WI38 (cell line): ENCODE data around the gene NGFR.
"Not testable (repeated sequence)": the region's sequence is repeated elsewhere in the genome, so short reads cannot be mapped to it uniquely, and the experiment has no call there.

Experiments
- H3K4me3 ChIP-seq: 2 replicates; pipeline ENCODE4 v1.5.1; 2011; ENCODE audit warnings: low read depth, mild to moderate bottlenecking, control low read depth, low read length
- TF ChIP-seq, protein P1 (sequence below): IDR thresholded peaks from 2 replicates; pipeline ENCODE4 v1.5.1; 2012; ENCODE audit warnings: low read depth, mild to moderate bottlenecking, control low read depth, low read length

The NGFR gene

DNA sequence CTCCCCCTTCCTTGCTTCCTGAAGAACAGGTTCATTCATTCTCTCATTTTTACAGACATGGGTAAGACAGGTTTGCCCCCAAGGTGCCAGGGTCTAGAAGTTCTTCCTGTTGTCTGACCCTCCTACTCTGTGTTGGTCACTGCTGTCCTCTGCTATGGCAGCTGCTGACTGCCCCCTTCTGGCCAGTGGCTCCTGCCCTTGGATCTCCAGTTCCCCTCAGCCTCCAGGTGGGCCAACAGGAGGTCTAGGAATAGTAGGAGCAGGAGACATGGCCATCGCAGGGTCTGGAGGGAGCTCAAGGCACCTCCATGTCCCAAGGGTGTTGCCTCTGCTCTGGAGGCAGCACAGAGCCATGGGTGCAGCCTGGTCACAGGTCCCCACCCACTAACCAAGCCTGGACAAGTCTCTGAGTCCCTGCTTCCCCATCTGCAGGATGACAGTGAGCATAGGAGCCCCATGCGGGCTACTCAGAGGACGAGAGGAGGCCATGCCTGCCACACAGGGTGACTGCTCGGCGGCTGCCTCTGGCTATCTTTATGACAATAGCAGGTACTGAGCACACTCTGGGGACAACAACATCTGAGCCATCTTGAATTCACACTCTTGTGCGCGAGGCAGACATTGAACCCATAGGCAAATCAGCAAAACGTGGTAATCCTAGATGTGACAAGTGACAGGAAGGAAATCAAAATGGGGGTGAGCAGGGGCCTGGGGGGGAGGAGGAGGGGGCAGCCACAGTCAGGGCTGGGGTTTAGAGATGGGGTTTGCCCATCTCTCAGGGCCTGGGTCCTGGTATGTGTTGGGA is 53.6 kb downstream of the NGFR start:
- TF ChIP-seq, protein P1, sequence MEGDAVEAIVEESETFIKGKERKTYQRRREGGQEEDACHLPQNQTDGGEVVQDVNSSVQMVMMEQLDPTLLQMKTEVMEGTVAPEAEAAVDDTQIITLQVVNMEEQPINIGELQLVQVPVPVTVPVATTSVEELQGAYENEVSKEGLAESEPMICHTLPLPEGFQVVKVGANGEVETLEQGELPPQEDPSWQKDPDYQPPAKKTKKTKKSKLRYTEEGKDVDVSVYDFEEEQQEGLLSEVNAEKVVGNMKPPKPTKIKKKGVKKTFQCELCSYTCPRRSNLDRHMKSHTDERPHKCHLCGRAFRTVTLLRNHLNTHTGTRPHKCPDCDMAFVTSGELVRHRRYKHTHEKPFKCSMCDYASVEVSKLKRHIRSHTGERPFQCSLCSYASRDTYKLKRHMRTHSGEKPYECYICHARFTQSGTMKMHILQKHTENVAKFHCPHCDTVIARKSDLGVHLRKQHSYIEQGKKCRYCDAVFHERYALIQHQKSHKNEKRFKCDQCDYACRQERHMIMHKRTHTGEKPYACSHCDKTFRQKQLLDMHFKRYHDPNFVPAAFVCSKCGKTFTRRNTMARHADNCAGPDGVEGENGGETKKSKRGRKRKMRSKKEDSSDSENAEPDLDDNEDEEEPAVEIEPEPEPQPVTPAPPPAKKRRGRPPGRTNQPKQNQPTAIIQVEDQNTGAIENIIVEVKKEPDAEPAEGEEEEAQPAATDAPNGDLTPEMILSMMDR: peak; percentile 48
- no peak overlapping the region for H3K4me3 ChIP-seq

DNA sequence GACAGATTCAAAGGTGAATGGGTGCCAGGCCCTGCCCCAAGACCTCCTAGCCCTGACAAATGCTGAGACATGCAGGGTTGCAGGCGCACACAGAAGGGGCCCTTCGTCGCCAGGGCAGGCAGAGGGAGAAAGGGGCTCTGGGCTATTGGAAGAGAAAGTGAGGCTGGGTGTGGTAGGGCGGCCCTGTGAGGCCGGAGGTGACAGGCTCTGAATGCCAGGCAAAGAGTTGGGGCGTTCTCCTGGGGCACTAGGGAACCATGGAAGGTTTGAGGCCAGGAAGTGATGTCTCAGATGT is 54.2 kb downstream of the NGFR start:
- TF ChIP-seq, protein P1: no peak
- H3K4me3 ChIP-seq: no peak overlapping the region

DNA sequence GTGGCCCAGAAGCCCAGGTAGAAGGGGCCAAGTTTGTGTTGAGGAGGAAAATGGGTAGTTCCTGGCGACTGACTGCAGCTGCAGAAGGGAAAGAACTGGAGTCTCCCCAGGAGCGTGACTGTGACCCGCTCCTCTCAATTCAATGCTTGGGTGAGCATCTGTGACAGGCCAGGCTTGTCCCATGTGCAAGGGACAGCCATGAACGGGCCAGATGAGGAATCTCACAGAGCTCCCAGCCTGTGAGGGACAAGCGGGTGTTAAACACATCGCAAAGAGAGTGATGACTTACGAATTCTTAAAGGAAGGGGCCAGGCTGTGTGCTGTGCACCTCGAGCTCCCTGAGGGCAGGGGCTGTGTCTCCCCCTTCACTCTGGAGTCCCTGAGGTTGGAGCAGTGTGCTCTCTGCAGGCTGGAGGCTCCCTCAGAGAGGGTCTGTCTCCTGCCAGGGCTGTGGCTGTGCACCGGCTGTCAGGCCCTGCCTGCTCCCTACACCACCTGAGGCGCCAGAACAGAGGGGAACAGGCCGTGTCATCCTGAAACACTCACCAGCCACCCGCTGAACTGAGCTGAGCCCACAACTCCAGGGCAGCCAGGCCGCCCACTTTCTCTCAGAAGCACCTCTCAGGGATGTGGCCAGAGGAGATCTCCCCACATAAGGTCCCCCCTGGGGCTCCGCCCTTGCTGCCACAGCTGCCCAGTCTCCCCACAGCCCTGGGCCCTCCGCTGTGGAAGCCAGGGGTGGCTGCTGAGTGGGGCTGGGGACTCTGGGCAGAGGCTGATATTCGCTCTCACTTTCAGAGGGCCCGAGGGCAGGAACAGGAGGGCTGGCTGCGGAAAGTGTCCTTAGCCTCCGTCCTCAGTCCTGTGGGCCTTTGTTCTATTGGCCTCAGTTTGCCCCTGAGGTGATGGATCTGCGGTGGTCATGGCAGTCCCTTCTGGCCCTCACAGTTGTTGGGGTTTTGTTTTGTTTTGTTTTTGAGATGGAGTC is 54.9 kb downstream of the NGFR start:
- H3K4me3 ChIP-seq: no peak overlapping the region
- TF ChIP-seq, protein P1: no peak

DNA sequence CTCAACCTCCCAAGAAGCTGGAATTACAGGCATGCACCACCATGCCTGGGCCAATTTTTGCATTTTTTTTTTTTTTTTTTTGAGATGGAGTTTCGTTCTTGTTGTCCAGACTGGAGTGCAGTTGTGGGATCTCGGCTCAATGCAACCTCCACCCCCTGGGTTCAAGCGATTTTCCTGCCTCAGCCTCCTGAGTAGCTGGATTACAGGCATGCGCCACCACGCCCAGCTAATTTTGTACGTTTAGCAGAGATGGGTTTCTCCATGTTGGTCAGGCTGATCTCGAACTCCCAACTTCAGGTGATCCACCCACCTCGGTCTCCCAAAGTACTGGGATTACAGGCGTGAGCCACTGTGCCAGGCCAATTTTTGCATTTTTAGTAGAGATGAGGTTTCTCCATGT is 55.7 kb downstream of the NGFR start:
- not testable (repeated sequence) for H3K4me3 ChIP-seq

DNA sequence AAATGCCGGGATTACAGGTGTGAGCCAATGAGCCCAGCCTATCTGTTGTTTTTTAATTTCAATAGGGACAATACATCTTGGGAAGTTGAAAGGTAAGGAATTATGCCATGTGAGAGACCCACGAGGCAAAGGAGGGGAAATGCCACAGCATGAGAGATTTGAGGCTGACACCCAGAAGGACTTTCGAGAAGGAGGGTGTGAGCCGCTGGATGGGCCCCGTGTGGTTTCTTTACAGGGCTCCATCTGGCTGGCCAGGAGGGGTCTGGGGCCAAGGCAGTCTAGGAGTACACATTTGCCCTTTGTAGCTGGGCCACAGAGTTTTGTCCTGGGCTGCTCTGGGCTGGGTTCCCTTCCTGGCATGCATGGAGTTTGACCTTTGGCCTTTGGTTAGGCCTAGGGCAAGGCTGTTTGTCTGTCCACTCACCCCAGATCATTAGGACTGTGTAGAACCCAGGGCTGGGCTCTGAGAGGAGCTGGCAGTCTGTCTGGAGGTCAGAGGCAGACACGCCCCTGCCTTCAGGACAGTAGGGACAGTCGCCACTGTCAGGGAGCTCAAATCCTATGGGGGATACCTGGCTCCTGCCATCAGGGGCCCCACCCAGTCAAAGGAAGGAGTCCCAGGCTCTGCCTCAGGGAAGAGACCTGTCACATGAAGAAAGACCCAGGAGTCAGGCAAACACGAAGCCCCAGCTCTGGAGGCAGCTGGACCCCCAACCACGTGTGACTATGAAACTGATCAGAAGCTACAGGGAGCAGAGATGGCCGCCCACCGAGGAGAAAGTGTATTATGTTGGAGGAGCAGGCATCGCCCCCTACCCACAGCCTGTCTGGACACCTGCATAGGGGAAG is 56.4 kb downstream of the NGFR start:
- TF ChIP-seq, protein P1: no peak
- H3K4me3 ChIP-seq: no peak overlapping the region

DNA sequence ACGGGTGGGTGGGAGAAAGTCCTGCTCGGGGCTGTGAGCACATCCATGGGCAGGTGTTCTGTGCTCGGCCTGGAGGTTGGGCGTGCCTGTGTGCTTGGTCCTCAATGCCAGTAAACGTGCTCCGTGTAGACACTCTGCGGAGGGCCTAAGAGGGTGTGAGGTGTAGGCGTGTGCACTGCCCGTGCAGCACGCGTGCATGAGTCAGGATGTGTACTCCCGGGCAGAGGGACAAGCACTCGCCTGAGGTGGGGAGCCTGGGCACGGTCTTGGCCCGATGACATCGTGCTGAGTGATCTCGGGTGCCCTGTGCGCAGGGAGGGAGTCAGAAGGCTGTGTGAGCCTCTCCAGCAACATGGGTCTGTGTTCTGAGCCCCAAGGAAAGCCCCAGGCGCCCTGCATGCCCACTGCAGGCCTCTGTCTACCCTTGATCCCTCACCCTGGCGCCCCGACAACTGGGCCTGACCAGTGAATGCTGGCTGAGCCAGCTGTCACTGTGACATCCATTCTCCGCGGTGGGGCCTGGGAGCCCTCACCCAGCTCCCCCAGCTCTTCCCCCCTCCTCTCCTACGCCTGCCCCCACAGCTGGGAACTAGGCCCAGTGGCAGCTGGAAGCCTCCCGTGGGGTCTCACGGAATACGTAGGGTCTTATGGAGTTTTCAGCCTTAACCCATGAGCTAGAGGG is 57.1 kb downstream of the NGFR start:
- TF ChIP-seq, protein P1: no peak
- H3K4me3 ChIP-seq: no peak overlapping the region
